A673 (cell line): ENCODE measurements around the gene LCT.

ENCODE experiments used
- EZH2 ChIP-seq: fragments of 200-600 bp; sonication (generic); IDR thresholded peaks from 2 replicates; pipeline ENCODE4 v1.6.1; 2017; ENCODE audit warnings: borderline replicate concordance, low read depth, mild to moderate bottlenecking, mixed read lengths, antibody characterized with exemption, low read length; ENCODE audit not compliant: poor library complexity, severe bottlenecking
- TF ChIP-seq, protein P1 (sequence below): fragments of 300-800, 200-600 bp; sonication (generic); conservative IDR thresholded peaks from 2 replicates; pipeline ENCODE4 v1.5.1; 2017; ENCODE audit warnings: low read depth, mild to moderate bottlenecking, antibody characterized with exemption, low read length, moderate library complexity, mixed read lengths

DNA sequence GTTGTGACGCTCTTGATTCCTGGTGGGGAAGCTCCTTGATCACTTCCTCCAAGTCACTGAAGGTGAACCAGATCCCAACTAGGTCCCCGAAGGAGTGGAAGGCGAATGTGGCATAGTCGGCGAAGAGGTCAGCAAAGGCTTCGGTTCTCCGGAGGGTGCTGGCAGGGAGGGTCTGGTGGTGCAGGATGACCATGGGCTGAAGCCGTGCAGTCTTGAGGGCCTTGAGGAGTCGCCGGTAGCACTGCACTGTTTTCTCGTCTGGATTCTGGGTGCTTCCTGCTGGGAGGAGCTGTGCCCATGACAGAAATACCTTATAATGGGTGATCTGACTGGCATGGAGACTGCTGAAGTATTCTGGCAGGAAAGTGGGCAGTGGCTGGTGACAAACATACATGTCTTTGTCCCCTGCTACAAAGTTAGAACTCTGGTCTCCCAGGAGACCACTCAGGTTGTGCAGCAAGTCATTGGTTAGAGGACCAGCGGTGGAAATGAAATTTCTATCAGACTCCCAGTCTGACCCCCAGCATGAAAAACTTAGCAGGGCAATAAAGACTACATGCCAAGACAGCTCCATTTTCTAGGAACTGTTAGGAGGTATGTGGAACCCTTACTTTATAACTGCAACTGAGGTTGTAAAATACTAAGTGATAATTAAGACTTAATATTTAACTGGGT is at the start of gene LCT:
- TF ChIP-seq, protein P1, sequence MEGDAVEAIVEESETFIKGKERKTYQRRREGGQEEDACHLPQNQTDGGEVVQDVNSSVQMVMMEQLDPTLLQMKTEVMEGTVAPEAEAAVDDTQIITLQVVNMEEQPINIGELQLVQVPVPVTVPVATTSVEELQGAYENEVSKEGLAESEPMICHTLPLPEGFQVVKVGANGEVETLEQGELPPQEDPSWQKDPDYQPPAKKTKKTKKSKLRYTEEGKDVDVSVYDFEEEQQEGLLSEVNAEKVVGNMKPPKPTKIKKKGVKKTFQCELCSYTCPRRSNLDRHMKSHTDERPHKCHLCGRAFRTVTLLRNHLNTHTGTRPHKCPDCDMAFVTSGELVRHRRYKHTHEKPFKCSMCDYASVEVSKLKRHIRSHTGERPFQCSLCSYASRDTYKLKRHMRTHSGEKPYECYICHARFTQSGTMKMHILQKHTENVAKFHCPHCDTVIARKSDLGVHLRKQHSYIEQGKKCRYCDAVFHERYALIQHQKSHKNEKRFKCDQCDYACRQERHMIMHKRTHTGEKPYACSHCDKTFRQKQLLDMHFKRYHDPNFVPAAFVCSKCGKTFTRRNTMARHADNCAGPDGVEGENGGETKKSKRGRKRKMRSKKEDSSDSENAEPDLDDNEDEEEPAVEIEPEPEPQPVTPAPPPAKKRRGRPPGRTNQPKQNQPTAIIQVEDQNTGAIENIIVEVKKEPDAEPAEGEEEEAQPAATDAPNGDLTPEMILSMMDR, result no peak
- TF ChIP-seq EZH2, result no peak
